Fibroblast of mammary gland (primary cell): ENCODE data around the gene UBR3.
"Not testable (repeated sequence)": the region's sequence is repeated elsewhere in the genome, so short reads cannot be mapped to it uniquely, and the experiment has no call there.

ENCODE experiments used
- DNase-seq: peaks from one replicate; pipeline ENCODE4 v3.0.0-alpha.2; 2010; ENCODE audit warnings: low read depth
- H3K4me3 ChIP-seq: 2 replicates; pipeline ENCODE4 v1.5.1; 2011; ENCODE audit warnings: low read depth, mild to moderate bottlenecking, low read length, moderate library complexity; ENCODE audit not compliant: control insufficient read depth
- TF ChIP-seq, protein P1 (sequence below): conservative IDR thresholded peaks from 2 replicates; pipeline ENCODE4 v1.5.1; 2011; ENCODE audit warnings: low read depth, low read length, inconsistent platforms; ENCODE audit not compliant: control insufficient read depth, insufficient read depth

The UBR3 gene

DNA sequence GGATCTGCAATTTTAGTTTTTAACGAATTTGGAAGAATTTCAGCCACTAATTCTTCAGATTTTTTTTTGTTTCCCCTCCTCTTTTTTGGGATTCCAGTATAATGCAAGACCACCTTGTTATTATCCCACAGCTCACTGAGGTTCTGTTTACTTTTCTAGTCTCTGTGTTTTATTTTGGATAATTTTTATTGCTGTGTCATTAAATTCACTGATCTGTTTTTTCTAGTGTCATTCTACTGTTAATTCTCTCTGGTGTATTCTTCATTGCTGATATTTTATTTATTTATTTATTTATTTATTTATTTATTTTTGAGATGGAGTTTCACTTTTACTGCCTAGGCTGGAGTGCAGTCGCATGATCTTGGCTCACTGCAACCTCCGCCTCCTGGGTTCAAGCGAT lies 32.2 kb downstream of the UBR3 start:
- TF ChIP-seq, protein P1, sequence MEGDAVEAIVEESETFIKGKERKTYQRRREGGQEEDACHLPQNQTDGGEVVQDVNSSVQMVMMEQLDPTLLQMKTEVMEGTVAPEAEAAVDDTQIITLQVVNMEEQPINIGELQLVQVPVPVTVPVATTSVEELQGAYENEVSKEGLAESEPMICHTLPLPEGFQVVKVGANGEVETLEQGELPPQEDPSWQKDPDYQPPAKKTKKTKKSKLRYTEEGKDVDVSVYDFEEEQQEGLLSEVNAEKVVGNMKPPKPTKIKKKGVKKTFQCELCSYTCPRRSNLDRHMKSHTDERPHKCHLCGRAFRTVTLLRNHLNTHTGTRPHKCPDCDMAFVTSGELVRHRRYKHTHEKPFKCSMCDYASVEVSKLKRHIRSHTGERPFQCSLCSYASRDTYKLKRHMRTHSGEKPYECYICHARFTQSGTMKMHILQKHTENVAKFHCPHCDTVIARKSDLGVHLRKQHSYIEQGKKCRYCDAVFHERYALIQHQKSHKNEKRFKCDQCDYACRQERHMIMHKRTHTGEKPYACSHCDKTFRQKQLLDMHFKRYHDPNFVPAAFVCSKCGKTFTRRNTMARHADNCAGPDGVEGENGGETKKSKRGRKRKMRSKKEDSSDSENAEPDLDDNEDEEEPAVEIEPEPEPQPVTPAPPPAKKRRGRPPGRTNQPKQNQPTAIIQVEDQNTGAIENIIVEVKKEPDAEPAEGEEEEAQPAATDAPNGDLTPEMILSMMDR: no peak

GRCh38 chr2:169860149-169860548 lies 32.9 kb downstream of the UBR3 start:
- TF ChIP-seq, protein P1: no peak
- DNase-seq: no peak
- no peak overlapping the region for H3K4me3 ChIP-seq

More for the DNA sequence above, 32.2 kb downstream of the UBR3 start:
- no peak for DNase-seq
- H3K4me3 ChIP-seq: no peak overlapping the region

DNA sequence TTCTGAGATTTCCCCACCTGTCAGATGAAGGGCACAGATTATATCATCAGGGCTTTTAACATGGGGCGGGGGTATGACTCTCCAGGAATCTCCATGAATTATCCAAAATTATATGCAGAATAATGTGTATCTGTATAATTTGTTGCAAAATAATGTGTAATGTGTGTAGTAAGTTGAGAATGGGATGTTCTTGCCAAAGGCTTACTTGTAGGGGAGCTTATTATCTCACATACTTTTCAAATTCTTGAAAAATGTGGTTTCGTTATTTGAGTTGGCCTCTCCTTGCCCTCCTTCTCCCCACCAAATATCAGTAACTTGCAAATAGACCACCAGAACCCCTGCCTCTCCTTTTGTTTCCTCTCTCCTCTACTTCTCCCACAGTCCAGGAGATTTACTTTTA lies 35.6 kb downstream of the UBR3 start:
- no peak overlapping the region for H3K4me3 ChIP-seq
- TF ChIP-seq, protein P1: no peak

GRCh38 chr2:169865492-169865891 lies 38.2 kb downstream of the UBR3 start:
- no peak for DNase-seq
- H3K4me3 ChIP-seq: no peak overlapping the region
- TF ChIP-seq, protein P1: no peak

More for the DNA sequence above, 35.6 kb downstream of the UBR3 start:
- DNase-seq: no peak

GRCh38 chr2:169866230-169866629 lies 39.0 kb downstream of the UBR3 start:
- H3K4me3 ChIP-seq, DNase-seq: not testable (repeated sequence)

DNA sequence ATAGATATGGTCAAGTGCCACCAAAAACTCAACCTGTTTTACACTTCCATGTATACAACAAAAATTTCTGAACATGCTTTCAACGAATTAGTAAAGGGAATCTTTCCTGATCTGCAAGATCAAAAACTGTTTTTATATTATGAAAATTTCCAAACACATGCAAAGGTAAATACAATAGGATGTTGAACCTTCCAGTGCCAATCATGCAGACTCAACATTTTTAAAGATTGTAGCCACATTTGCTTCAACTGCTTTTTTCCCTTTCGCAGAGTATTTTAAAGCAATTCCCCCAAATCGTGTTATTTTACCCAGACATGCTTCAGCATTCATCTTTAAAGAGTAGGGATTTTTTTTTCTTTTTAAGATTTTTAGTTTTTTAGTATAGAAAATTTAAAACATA lies 40.3 kb downstream of the UBR3 start:
- no peak for DNase-seq
- TF ChIP-seq, protein P1: no peak
- H3K4me3 ChIP-seq: no peak overlapping the region

DNA sequence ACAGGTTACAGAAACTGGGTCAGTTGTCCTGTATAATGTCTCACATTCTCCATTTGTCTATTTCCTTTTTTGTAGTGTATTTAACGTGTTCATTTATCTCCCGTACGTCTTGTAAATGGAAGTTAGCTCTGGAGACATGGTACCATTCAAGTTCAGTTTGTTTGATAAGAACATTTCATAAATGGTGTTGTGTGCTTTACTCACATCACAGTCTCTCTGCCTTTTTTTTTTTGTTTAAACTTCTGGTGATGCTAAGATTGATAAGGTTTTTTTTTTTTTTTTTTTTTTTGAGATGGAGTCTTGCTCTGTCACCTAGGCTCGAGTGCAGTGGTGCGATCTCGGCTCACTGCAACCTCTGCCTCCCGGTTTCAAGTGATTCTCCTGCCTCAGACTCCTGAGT lies 41.7 kb downstream of the UBR3 start:
- TF ChIP-seq, protein P1: no peak
- no peak overlapping the region for H3K4me3 ChIP-seq
- DNase-seq: no peak

GRCh38 chr2:169871369-169871768 lies 44.1 kb downstream of the UBR3 start:
- not testable (repeated sequence) for H3K4me3 ChIP-seq, DNase-seq
